OCI-LY1 (cell line): ENCODE results near the gene SLC10A6.

Experiments used
- H2AFZ ChIP-seq: fragments of 200-600 bp; sonication (generic), shearing (Covaris generic); 2 replicates; pipeline ENCODE4 v1.6.0; 2014; ENCODE audit warnings: antibody characterized with exemption, mild to moderate bottlenecking, low read length
- H3F3A ChIP-seq: fragments of 200-600 bp; sonication (generic), shearing (Covaris generic); 2 replicates; pipeline ENCODE4 v1.6.0; 2014; ENCODE audit warnings: mild to moderate bottlenecking, antibody characterized with exemption, low read length, moderate library complexity; ENCODE audit not compliant: insufficient read depth
- H3K27ac ChIP-seq: fragments of 200-600 bp; sonication (generic); 2 replicates; pipeline ENCODE4 v1.5.1; 2014; ENCODE audit warnings: low read length, mixed run types, mild to moderate bottlenecking, low read depth; ENCODE audit not compliant: poor library complexity, severe bottlenecking
- H3K27me3 ChIP-seq: fragments of 200-600 bp; sonication (generic); 2 replicates; pipeline ENCODE4 v1.6.0; 2014; ENCODE audit warnings: antibody characterized with exemption, mild to moderate bottlenecking, low read length, moderate library complexity; ENCODE audit not compliant: insufficient read depth
- H3K36me3 ChIP-seq: fragments of 200-600 bp; sonication (generic); 2 replicates; pipeline ENCODE4 v1.6.1; 2014; ENCODE audit warnings: mild to moderate bottlenecking, antibody characterized with exemption, low read length, moderate library complexity, mixed read lengths; ENCODE audit not compliant: insufficient read depth
- H3K4me1 ChIP-seq: fragments of 200-600 bp; sonication (generic); 2 replicates; pipeline ENCODE4 v1.5.1; 2014; ENCODE audit warnings: mild to moderate bottlenecking, low read length, moderate library complexity; ENCODE audit not compliant: insufficient read depth, severe bottlenecking
- H3K4me2 ChIP-seq: fragments of 200-600 bp; sonication (generic), shearing (Covaris generic); 2 replicates; pipeline ENCODE4 v1.6.1; 2014; ENCODE audit warnings: low read length
- H3K4me3 ChIP-seq: fragments of 200-600 bp; sonication (generic); 2 replicates; pipeline ENCODE4 v1.5.1; 2014; ENCODE audit warnings: low read length, low read depth, mild to moderate bottlenecking, mixed read lengths; ENCODE audit not compliant: poor library complexity, severe bottlenecking
- H3K79me2 ChIP-seq: fragments of 200-600 bp; shearing (Covaris generic); 2 replicates; pipeline ENCODE4 v1.6.1; 2016; ENCODE audit warnings: mixed run types, low read length, mixed read lengths; ENCODE audit not compliant: insufficient read depth
- H3K9ac ChIP-seq: fragments of 200-600 bp; sonication (generic), shearing (Covaris generic); 2 replicates; pipeline ENCODE4 v1.6.1; 2014; ENCODE audit warnings: mild to moderate bottlenecking, low read length, mixed read lengths
- H3K9me2 ChIP-seq: fragments of 200-600 bp; sonication (generic), shearing (Covaris generic); 2 replicates; pipeline ENCODE4 v1.6.1; 2014; ENCODE audit warnings: low read depth, mild to moderate bottlenecking, low read length, mixed read lengths
- H3K9me3 ChIP-seq: fragments of 200-600 bp; shearing (Covaris generic); 2 replicates; pipeline ENCODE4 v1.6.1; 2014; ENCODE audit warnings: low read length, mixed read lengths
- H4K20me1 ChIP-seq: fragments of 200-600 bp; sonication (generic), shearing (Covaris generic); 2 replicates; pipeline ENCODE4 v1.6.0; 2016; ENCODE audit warnings: mild to moderate bottlenecking, low read length; ENCODE audit not compliant: insufficient read depth
- CTCF ChIP-seq: fragments of 200-600 bp; sonication (generic), shearing (Covaris generic); IDR thresholded peaks from 2 replicates; pipeline ENCODE4 v1.5.1; 2017; ENCODE audit warnings: mild to moderate bottlenecking, antibody characterized with exemption, low read length, moderate library complexity, mixed read lengths
- EZH2 ChIP-seq: fragments of 200-600 bp; sonication (generic), shearing (Covaris generic); IDR thresholded peaks from 2 replicates; pipeline ENCODE4 v1.8.0; 2017; ENCODE audit warnings: borderline replicate concordance, mixed run types, mild to moderate bottlenecking, antibody characterized with exemption, low read length, moderate library complexity, mixed read lengths

SLC10A6 gene

GRCh38 chr4:86856896-86857295, 7.7 kb upstream of the SLC10A6 start:
- no peak overlapping the region for H3K4me2 ChIP-seq
- no peak overlapping the region for H3K27ac ChIP-seq
- no peaks in the 10 kb centered on the region for H3K4me1 ChIP-seq
- no peak overlapping the region for H3K9ac ChIP-seq
- no peaks in the 10 kb centered on the region for H3F3A ChIP-seq
- H3K4me3 ChIP-seq, result no peak overlapping the region
- H3K9me2 ChIP-seq, result no peaks in the 10 kb centered on the region
- no peaks in the 10 kb centered on the region for H4K20me1 ChIP-seq
- no peaks in the 10 kb centered on the region for H3K9me3 ChIP-seq
- no peak for TF ChIP-seq CTCF
- TF ChIP-seq EZH2, result no peak
- H3K79me2 ChIP-seq, result no peaks in the 10 kb centered on the region
- H2AFZ ChIP-seq, result no peak overlapping the region
- H3K27me3 ChIP-seq, result no peaks in the 10 kb centered on the region
- H3K36me3 ChIP-seq, result no peaks in the 10 kb centered on the region

GRCh38 chr4:86855572-86855971, 6.4 kb upstream of the SLC10A6 start:
- Histone ChIP-seq H3F3A (no peaks in the 10 kb centered on the region), H3K79me2 (no peaks in the 10 kb centered on the region), H3K36me3 (no peaks in the 10 kb centered on the region), H2AFZ (no peak overlapping the region), H3K9me2 (no peaks in the 10 kb centered on the region), H3K9ac (no peak overlapping the region), H3K27ac (no peak overlapping the region), H3K4me3 (no peak overlapping the region), H4K20me1 (no peaks in the 10 kb centered on the region), H3K4me2 (no peak overlapping the region), H3K9me3 (no peaks in the 10 kb centered on the region), H3K27me3 (no peaks in the 10 kb centered on the region), H3K4me1 (no peaks in the 10 kb centered on the region)
- TF ChIP-seq EZH2 (no peak), CTCF (no peak)

- no peaks in the 10 kb centered on the region for H4K20me1 ChIP-seq
- no peak for TF ChIP-seq EZH2
- no peak for TF ChIP-seq CTCF
- no peaks in the 10 kb centered on the region for H3K36me3 ChIP-seq
- no peaks in the 10 kb centered on the region for H3K9me3 ChIP-seq
- no peaks in the 10 kb centered on the region for H3K9me2 ChIP-seq
- no peaks in the 10 kb centered on the region for H3K4me1 ChIP-seq
- no peaks in the 10 kb centered on the region for H3K79me2 ChIP-seq
- no peak overlapping the region for H3K27ac ChIP-seq
- H3K4me3 ChIP-seq, result no peak overlapping the region
- H3F3A ChIP-seq, result no peaks in the 10 kb centered on the region
- no peak overlapping the region for H3K4me2 ChIP-seq
- no peak overlapping the region for H2AFZ ChIP-seq
- H3K9ac ChIP-seq, result no peak overlapping the region
- H3K27me3 ChIP-seq, result no peaks in the 10 kb centered on the region
Measured at GRCh38 chr4:86853209-86853608, 4.0 kb upstream of the SLC10A6 start.
